ENCODE results near the gene PI4K2B. TPM values are rescaled to one million over a fixed set of nuclear protein-coding genes. Genes with fewer than 3 reads are reported as not detected.
A peak's percentile ranks its signal among the peaks of the same experiment; 100 is the strongest.

The PI4K2B gene
- total and polyA plus RNA-seq, 2 of the 13 experiments (the other 11 are each of a cell fraction or from before 2014, with no cell fraction given), result 6.9 to 25.8 TPM

- TF ChIP-seq HMGXB3 (CRISPR knock-in tag; IDR thresholded peaks at IDR 0.05; ENCODE audit: borderline replicate concordance) (no peak), ZBTB7A (CRISPR knock-in tag; IDR thresholded peaks at IDR 0.05) (no peak), ZFP36 (IDR thresholded peaks at IDR 0.05; ENCODE audit: borderline replicate concordance, low read depth, low read length, partially characterized antibody) (no peak), ZNF232 (CRISPR knock-in tag; IDR thresholded peaks at IDR 0.05; ENCODE audit: borderline replicate concordance) (no peak), RELA (CRISPR knock-in tag; IDR thresholded peaks at IDR 0.05) (no peak), ZSCAN29 (CRISPR knock-in tag; conservative IDR thresholded peaks at IDR 0.05) (no peak), HOXA9 (CRISPR knock-in tag; IDR thresholded peaks at IDR 0.05; ENCODE audit: borderline replicate concordance) (no peak), ZNF644 (CRISPR knock-in tag; IDR thresholded peaks at IDR 0.05; ENCODE audit: low read depth) (no peak), ZNF281 (CRISPR knock-in tag; IDR thresholded peaks at IDR 0.05; ENCODE audit: borderline replicate concordance) (peak; percentile 26; the same call in 1 of the 2 replicates), TBP (CRISPR knock-in tag; IDR thresholded peaks at IDR 0.05) (no peak), ZNF816 (CRISPR knock-in tag; IDR thresholded peaks at IDR 0.05; ENCODE audit: borderline replicate concordance) (no peak), HNF4A (CRISPR knock-in tag; IDR thresholded peaks at IDR 0.05) (peak; percentile 4; the same call in 1 of the 2 replicates)
- TF ChIP-seq, protein P1, sequence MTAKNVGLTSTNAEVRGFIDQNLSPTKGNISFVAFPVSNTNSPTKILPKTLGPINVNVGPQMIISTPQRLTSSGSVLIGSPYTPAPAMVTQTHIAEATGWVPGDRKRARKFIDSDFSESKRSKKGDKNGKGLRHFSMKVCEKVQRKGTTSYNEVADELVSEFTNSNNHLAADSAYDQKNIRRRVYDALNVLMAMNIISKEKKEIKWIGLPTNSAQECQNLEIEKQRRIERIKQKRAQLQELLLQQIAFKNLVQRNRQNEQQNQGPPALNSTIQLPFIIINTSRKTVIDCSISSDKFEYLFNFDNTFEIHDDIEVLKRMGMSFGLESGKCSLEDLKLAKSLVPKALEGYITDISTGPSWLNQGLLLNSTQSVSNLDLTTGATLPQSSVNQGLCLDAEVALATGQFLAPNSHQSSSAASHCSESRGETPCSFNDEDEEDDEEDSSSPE (CRISPR knock-in tag; IDR thresholded peaks at IDR 0.05), result no peak
- TF ChIP-seq, protein P2, sequence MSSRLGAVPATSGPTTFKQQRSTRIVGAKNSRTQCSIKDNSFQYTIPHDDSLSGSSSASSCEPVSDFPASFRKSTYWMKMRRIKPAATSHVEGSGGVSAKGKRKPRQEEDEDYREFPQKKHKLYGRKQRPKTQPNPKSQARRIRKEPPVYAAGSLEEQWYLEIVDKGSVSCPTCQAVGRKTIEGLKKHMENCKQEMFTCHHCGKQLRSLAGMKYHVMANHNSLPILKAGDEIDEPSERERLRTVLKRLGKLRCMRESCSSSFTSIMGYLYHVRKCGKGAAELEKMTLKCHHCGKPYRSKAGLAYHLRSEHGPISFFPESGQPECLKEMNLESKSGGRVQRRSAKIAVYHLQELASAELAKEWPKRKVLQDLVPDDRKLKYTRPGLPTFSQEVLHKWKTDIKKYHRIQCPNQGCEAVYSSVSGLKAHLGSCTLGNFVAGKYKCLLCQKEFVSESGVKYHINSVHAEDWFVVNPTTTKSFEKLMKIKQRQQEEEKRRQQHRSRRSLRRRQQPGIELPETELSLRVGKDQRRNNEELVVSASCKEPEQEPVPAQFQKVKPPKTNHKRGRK (CRISPR knock-in tag; IDR thresholded peaks at IDR 0.05), result no peak
- TF ChIP-seq, protein P3, sequence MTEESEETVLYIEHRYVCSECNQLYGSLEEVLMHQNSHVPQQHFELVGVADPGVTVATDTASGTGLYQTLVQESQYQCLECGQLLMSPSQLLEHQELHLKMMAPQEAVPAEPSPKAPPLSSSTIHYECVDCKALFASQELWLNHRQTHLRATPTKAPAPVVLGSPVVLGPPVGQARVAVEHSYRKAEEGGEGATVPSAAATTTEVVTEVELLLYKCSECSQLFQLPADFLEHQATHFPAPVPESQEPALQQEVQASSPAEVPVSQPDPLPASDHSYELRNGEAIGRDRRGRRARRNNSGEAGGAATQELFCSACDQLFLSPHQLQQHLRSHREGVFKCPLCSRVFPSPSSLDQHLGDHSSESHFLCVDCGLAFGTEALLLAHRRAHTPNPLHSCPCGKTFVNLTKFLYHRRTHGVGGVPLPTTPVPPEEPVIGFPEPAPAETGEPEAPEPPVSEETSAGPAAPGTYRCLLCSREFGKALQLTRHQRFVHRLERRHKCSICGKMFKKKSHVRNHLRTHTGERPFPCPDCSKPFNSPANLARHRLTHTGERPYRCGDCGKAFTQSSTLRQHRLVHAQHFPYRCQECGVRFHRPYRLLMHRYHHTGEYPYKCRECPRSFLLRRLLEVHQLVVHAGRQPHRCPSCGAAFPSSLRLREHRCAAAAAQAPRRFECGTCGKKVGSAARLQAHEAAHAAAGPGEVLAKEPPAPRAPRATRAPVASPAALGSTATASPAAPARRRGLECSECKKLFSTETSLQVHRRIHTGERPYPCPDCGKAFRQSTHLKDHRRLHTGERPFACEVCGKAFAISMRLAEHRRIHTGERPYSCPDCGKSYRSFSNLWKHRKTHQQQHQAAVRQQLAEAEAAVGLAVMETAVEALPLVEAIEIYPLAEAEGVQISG (CRISPR knock-in tag; IDR thresholded peaks at IDR 0.05), result peak; percentile 38; the same call in 1 of the 2 replicates
These were observed 56.7 kb downstream of the PI4K2B start (continued) for GRCh38 chr4:25290490-25291067.

All from HepG2 (cell line).